ENCODE results near the gene MTMR10.

MTMR10 gene

DNA sequence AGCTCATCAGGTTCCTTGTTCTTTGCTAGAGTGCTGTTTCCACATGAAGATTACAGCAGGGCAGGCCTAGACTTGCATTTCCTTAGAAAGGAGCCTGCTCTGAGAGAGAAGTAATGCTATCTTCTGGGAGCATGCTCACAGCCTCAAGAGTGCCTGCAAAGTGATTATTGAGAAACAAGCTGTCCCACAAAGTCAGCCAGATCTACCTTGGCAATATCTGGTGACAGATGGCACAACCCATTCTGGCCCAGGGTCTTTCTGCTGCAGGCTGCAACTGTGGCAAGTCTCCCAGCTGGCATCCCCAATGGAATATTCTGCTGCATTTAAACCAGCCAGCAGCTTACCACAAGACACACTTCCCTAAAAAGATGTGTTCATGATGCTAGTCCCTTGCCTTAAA is 29.3 kb downstream of the MTMR10 start:
- Histone ChIP-seq H3K9ac (no peak overlapping the region), H3K4me2 (ENCODE audit: low read length) (no peak overlapping the region), H3K9me3 (ENCODE audit: control insufficient read depth, low read length) (no peaks in the 10 kb centered on the region), H2AFZ (no peak overlapping the region), H3K4me3 (ENCODE audit: low read depth, low read length) (no peak overlapping the region), H3K27me3 (ENCODE audit: control insufficient read depth, insufficient read depth, low read length) (no peaks in the 10 kb centered on the region), H3K79me2 (no peaks in the 10 kb centered on the region), H3K27ac (no peak overlapping the region), H3K4me1 (no peaks in the 10 kb centered on the region), H3K36me3 (ENCODE audit: control insufficient read depth, insufficient read depth, low read length) (no peaks in the 10 kb centered on the region)
- TF ChIP-seq, protein P1, sequence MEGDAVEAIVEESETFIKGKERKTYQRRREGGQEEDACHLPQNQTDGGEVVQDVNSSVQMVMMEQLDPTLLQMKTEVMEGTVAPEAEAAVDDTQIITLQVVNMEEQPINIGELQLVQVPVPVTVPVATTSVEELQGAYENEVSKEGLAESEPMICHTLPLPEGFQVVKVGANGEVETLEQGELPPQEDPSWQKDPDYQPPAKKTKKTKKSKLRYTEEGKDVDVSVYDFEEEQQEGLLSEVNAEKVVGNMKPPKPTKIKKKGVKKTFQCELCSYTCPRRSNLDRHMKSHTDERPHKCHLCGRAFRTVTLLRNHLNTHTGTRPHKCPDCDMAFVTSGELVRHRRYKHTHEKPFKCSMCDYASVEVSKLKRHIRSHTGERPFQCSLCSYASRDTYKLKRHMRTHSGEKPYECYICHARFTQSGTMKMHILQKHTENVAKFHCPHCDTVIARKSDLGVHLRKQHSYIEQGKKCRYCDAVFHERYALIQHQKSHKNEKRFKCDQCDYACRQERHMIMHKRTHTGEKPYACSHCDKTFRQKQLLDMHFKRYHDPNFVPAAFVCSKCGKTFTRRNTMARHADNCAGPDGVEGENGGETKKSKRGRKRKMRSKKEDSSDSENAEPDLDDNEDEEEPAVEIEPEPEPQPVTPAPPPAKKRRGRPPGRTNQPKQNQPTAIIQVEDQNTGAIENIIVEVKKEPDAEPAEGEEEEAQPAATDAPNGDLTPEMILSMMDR (IDR thresholded peaks at IDR 0.05): no peak

DNA sequence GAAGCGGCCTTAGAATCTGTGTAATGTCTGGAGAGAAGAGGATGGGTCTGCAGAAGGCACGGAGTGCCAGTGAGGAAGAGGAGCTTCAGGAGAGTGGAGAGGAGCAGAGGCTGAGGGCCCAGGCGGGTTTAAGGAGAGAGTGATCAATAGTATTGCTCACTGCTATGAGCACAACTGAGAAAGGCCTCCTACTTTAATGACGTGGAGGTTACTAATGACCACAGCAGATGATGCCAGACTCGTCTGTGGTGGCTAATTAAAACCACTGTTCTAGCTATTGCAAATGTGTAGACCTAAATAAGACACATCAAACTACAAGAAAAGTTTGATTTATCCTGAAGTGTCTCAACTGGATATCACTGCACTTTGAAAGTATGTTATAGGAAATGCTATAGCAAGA is 33.2 kb downstream of the MTMR10 start:
- TF ChIP-seq, protein P1 (IDR thresholded peaks at IDR 0.05): no peak
- no peaks in the 10 kb centered on the region for H3K36me3 ChIP-seq (ENCODE audit: control insufficient read depth, insufficient read depth, low read length)
- H3K4me1 ChIP-seq: no peaks in the 10 kb centered on the region
- H3K9me3 ChIP-seq (ENCODE audit: control insufficient read depth, low read length): no peaks in the 10 kb centered on the region
- no peak overlapping the region for H2AFZ ChIP-seq
- H3K9ac ChIP-seq: no peak overlapping the region
- H3K27me3 ChIP-seq (ENCODE audit: control insufficient read depth, insufficient read depth, low read length): no peaks in the 10 kb centered on the region
- H3K79me2 ChIP-seq: no peaks in the 10 kb centered on the region
- H3K4me2 ChIP-seq (ENCODE audit: low read length): no peak overlapping the region
- no peak overlapping the region for H3K4me3 ChIP-seq (ENCODE audit: low read depth, low read length)
- H3K27ac ChIP-seq: no peak overlapping the region

DNA sequence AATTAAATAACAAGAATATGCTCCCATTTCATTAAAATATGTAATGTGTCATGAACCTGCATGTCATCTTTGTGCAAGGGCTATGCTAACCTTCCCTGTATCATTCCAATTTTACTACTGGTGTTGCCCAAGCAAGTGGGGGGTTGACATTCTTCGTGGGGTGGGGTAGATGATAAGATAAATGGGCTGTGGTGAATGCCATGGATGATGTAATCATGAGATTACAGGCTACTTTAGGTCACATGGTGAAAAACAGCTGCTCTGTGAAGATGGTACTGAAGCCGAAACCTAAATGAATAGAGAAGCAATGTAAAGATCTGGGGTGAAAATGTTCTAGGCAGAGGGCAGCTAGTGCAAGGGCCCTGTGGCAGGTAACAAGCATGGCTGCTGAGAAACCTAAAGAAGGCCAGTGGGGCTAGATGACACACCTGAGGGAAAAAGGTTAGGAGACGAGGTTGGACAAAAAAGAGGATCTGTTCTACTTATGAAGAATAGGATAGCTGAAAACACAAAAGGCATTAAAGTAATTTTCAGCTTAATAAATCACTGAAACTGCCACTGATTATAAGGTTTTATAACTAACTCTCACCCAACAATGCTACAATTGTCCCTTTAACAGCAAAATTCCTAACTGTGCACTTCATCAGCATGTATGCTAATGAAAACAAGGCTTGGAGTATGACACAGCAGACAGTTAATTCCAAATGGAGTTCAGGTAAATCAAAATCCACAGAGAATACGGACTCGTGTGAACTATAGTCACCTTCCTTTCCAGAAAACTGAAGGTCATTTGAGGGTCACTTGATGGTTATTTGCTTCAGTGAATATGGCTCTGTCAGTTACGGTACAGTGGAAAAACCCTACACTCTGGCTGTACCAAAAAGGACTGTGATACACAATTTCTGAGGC is 35.0 kb downstream of the MTMR10 start:
- Histone ChIP-seq H3K4me3 (ENCODE audit: low read depth, low read length) (no peak overlapping the region), H3K9ac (no peak overlapping the region), H3K27me3 (ENCODE audit: control insufficient read depth, insufficient read depth, low read length) (no peaks in the 10 kb centered on the region), H3K27ac (no peak overlapping the region), H2AFZ (no peak overlapping the region), H3K79me2 (no peaks in the 10 kb centered on the region), H3K4me1 (no peaks in the 10 kb centered on the region), H3K4me2 (ENCODE audit: low read length) (peak overlapping the region; percentile 31), H3K36me3 (ENCODE audit: control insufficient read depth, insufficient read depth, low read length) (no peaks in the 10 kb centered on the region), H3K9me3 (ENCODE audit: control insufficient read depth, low read length) (no peaks in the 10 kb centered on the region)
- TF ChIP-seq, protein P1 (IDR thresholded peaks at IDR 0.05): no peak

DNA sequence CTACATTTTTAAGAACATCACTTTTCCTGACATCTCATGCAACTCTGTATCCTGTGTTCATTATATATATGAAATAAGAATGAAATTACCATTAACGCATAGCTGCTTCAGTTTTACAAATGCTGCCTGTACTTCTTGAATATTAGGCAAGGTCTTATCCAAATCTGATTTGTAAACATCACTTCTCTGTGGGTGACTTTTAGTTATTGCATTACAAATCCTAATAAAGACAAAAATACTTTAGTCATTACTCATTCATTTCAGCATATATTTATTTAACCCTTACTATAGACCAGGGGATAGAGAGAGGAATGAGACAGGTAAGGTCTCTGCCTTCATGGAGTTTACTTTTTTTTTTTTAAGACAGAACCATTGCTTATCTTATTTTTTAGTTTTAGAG is 36.8 kb downstream of the MTMR10 start:
- Histone ChIP-seq H3K4me1 (no peaks in the 10 kb centered on the region), H3K4me2 (ENCODE audit: low read length) (no peak overlapping the region), H3K9me3 (ENCODE audit: control insufficient read depth, low read length) (no peaks in the 10 kb centered on the region), H2AFZ (no peak overlapping the region), H3K36me3 (ENCODE audit: control insufficient read depth, insufficient read depth, low read length) (no peaks in the 10 kb centered on the region), H3K27ac (no peak overlapping the region), H3K27me3 (ENCODE audit: control insufficient read depth, insufficient read depth, low read length) (no peaks in the 10 kb centered on the region), H3K4me3 (ENCODE audit: low read depth, low read length) (no peak overlapping the region), H3K79me2 (no peaks in the 10 kb centered on the region), H3K9ac (no peak overlapping the region)
- TF ChIP-seq, protein P1 (IDR thresholded peaks at IDR 0.05): no peak
